Vagina (tissue), 2 donors: ENCODE data around the gene STK39.

Source experiments
- POLR2A ChIP-seq, 2 donors: fragments of 450-650 bp; IDR thresholded peaks; one replicate each; pipeline ENCODE4 v1.6.1; 2017; ENCODE audit warnings: antibody characterized with exemption in 2 of 2, mild to moderate bottlenecking in 2 of 2, moderate library complexity in 2 of 2
- POLR2AphosphoS5 ChIP-seq, 2 donors: sonication (generic); formaldehyde crosslinking; IDR thresholded peaks; one replicate each; pipeline ENCODE4 v1.9.0; 2017; ENCODE audit warnings: antibody characterized with exemption in 2 of 2, mild to moderate bottlenecking in 2 of 2, low read depth in 1 of 2; ENCODE audit not compliant: insufficient read depth in 1 of 2
- TF ChIP-seq, protein P1 (sequence below), 3 experiments: fragments of 450-650 bp in 2 of 3; fragments of 200-600 bp in 1 of 3; sonication (generic) in 1 of 3; IDR thresholded peaks; one replicate each; pipeline ENCODE4 v1.5.1; 2017 to 2019; ENCODE audit warnings: antibody characterized with exemption in 3 of 3, mild to moderate bottlenecking in 2 of 3, moderate library complexity in 2 of 3

DNA sequence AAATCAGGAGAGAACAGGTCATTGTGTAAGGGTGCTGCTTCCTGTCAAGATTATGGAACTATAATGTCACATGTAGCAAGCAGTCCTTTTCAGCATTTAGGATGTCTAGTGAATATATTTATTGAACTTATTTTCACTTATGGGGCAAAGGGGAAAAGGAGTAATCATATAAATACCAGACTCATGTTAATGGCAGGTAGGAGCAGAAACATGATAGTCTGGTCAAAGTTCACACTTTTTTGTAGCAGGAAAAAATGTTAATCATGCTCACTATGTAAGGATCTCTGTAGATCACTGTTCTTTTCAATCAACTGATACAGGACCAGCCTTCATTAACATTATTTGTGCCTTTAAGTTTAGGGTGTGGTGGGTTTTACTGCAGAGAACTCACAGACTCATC lies 219.0 kb downstream of the STK39 start:
- TF ChIP-seq POLR2AphosphoS5 (IDR thresholded peaks at IDR 0.05; ENCODE audit: insufficient read depth in 1 of 2, low read depth in 1 of 2) = no peak
- TF ChIP-seq, protein P1, sequence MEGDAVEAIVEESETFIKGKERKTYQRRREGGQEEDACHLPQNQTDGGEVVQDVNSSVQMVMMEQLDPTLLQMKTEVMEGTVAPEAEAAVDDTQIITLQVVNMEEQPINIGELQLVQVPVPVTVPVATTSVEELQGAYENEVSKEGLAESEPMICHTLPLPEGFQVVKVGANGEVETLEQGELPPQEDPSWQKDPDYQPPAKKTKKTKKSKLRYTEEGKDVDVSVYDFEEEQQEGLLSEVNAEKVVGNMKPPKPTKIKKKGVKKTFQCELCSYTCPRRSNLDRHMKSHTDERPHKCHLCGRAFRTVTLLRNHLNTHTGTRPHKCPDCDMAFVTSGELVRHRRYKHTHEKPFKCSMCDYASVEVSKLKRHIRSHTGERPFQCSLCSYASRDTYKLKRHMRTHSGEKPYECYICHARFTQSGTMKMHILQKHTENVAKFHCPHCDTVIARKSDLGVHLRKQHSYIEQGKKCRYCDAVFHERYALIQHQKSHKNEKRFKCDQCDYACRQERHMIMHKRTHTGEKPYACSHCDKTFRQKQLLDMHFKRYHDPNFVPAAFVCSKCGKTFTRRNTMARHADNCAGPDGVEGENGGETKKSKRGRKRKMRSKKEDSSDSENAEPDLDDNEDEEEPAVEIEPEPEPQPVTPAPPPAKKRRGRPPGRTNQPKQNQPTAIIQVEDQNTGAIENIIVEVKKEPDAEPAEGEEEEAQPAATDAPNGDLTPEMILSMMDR (IDR thresholded peaks at IDR 0.05) = no peak
- TF ChIP-seq POLR2A (IDR thresholded peaks at IDR 0.05) = no peak
